ENCODE data around the gene PRKAG2. TPM values are rescaled to one million over a fixed set of nuclear protein-coding genes. Genes with fewer than 3 reads are reported as not detected.
A peak's percentile ranks its signal among the peaks of the same experiment; 100 is the strongest.
"Not testable (repeated sequence)": the region's sequence is repeated elsewhere in the genome, so short reads cannot be mapped to it uniquely, and the experiment has no call there.

Gene PRKAG2
- total RNA-seq, 2 donors from 2014 or later, result 41.3 to 51.8 TPM

DNA sequence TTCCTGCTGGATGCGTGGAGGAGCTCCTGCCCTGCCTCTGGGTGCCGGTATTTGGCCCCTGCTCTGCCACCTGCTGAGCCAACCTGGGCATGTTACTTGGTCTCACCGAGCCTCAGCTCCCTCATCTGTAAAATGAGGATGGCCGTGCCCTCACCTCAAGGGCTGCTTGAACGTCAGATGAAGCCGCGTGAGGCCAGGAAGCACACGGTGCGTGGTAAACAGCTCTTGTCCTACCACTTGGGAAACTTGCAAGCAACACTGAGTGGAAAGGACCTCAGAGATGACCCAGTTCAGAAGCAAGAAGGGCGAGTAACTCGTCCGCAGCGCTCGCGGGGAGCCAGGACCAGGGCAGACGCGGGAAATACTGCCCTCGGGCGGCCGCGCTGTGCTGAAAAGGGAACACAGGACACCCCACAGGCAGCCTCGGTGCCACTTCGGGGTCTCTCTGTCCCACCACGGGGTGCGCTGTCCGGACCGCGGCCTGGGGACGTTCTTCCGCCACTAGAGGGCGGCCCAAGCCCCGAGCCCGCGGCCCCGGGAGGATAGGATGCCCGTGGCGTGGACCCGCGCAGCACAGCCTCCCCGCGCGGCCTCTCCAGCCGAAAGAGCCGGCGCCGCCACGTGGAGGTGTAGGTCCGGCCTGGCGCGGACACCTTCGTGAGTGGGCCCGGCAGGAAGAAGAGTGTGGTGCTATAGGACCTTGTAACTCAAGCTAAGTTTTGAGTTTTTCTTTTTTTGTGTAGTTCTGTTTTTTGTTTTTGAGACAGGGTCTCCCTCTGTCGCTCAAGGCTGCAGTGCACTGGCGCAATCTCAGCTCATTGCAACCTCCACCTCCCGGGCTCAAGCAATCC lies 94.1 kb downstream of the PRKAG2 start:
- peak overlapping the region; percentile 11 for H3K27ac Mint-ChIP-seq
- H3K9me3 ChIP-seq (ENCODE audit: control insufficient read depth, low read length, poor library complexity, severe bottlenecking), result no peaks in the 10 kb centered on the region
- H3K27me3 Mint-ChIP-seq, result no peaks in the 10 kb centered on the region
- H3K4me1 Mint-ChIP-seq, result peaks cover 14% of the 10 kb centered on the region
- H3K36me3 Mint-ChIP-seq (ENCODE audit: low read depth), result peaks cover 11% of the 10 kb centered on the region
- H3K4me3 Mint-ChIP-seq, result peak overlapping the region; percentile 86
- DNase-seq, result peak; percentile 41 to 50 (median 45)
- peak; percentile 88 for ATAC-seq

DNA sequence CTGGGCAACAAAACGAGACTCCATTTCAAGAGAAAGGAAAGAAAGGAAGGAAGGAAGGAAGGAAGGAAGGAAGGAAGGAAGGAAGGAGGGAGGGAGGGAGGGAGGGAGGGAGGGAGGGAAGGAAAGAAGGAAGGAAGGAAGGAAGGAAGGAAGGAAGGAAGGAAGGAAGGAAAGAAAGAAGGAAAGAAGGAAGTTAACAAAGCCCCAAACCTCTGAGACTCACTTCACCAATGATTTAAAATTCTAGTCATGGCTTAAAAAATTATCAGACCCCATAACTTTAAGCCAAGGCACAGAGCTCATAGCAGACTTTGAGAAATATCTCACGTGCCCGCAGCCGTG lies 94.7 kb downstream of the PRKAG2 start:
- not testable (repeated sequence) for H3K27me3 Mint-ChIP-seq; DNase-seq; ATAC-seq; H3K9me3 ChIP-seq (ENCODE audit: control insufficient read depth, low read length, poor library complexity, severe bottlenecking)
- peak overlapping the region; percentile 11 for H3K27ac Mint-ChIP-seq
- H3K4me3 Mint-ChIP-seq, result peak overlapping the region; percentile 86
- H3K36me3 Mint-ChIP-seq (ENCODE audit: low read depth), result peaks cover 11% of the 10 kb centered on the region
- H3K4me1 Mint-ChIP-seq, result peaks cover 14% of the 10 kb centered on the region

DNA sequence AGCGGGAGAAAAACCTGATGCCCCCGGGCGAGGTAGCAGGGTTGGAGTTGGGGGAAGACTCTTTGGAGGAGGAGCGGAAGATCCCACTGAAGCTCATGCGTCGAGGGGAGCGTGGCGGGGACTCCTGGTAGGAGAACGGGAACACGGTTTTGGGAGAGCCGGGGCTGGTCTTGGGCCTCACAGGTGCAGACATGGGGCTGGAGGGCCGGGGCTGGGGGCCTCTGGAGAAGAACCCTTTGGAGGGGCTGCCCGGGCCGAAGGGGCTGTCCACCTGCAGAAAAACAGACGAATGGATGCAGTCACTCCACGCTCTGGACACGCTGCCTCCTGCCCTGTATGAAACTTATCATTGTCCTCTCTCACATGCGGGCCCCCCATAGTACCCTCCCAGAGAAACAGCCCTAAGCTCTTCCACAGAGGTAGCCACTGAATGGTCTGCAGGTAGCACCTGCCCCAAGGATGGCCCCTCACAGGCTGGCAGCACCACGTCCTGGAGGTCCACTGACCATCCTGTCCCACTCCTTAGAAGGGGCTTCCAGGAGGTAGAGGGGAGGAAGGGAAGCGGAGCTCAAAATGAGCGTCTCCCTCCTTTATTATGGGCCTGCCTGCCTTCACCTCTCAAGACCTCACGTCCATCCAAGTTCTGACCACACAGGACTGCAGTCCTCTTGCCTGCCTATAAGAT lies 95.6 kb downstream of the PRKAG2 start:
- Mint-ChIP-seq H3K27me3 (no peaks in the 10 kb centered on the region), H3K27ac (no peak overlapping the region), H3K36me3 (ENCODE audit: low read depth) (peaks cover 11% of the 10 kb centered on the region), H3K4me1 (peaks cover 14% of the 10 kb centered on the region), H3K4me3 (no peak overlapping the region)
- H3K9me3 ChIP-seq (ENCODE audit: control insufficient read depth, low read length, poor library complexity, severe bottlenecking), result no peaks in the 10 kb centered on the region
- DNase-seq, result no peak
- ATAC-seq, result no peak

DNA sequence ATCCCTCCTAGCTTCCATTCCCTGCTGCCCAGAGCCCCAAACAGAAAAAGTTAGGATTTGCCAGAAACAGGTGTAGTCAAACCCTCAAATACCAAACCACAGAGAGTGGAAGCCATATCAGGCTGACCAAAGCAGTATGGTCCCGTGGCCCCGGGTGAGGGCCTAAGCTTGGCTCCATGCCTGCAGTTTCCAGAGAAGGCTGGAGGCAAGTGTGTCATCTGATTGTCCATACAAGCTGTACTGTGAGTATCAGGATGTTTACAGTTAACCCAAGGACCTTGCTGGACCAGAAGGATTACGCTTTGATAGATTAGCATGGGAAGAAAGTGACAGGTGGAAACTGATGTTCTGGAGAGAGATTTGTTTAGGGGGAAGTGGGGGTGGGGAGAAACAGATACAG lies 96.3 kb downstream of the PRKAG2 start:
- Mint-ChIP-seq H3K4me3 (no peak overlapping the region), H3K27me3 (no peaks in the 10 kb centered on the region), H3K27ac (no peak overlapping the region), H3K36me3 (ENCODE audit: low read depth) (peaks cover 11% of the 10 kb centered on the region), H3K4me1 (peaks cover 14% of the 10 kb centered on the region)
- ATAC-seq (no peak), DNase-seq (no peak)
- H3K9me3 ChIP-seq (ENCODE audit: control insufficient read depth, low read length, poor library complexity, severe bottlenecking), result no peaks in the 10 kb centered on the region

DNA sequence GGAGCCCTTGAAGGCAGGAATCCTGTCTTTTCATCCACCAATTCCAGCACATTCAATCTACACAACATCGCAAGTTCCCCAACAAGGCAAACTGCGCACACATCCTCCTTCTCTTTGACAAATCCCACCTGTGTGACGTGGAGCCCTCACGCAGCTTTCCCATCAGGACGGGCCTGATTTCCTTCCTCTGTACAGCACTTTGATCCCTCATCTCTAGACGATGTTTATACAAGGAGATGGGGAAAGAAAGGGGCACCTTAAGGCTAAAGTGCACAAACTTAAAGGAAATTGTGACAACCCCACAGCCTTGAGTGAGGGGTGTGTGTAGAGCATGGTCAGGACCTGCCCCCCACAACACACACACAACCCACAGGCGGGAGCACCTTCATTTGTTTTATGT lies 97.2 kb downstream of the PRKAG2 start:
- peaks cover 11% of the 10 kb centered on the region for H3K36me3 Mint-ChIP-seq (ENCODE audit: low read depth)
- peaks cover 14% of the 10 kb centered on the region for H3K4me1 Mint-ChIP-seq
- DNase-seq, result no peak
- H3K27me3 Mint-ChIP-seq, result no peaks in the 10 kb centered on the region
- no peak overlapping the region for H3K4me3 Mint-ChIP-seq
- no peak for ATAC-seq
- no peaks in the 10 kb centered on the region for H3K9me3 ChIP-seq (ENCODE audit: control insufficient read depth, low read length, poor library complexity, severe bottlenecking)
- H3K27ac Mint-ChIP-seq, result no peak overlapping the region

DNA sequence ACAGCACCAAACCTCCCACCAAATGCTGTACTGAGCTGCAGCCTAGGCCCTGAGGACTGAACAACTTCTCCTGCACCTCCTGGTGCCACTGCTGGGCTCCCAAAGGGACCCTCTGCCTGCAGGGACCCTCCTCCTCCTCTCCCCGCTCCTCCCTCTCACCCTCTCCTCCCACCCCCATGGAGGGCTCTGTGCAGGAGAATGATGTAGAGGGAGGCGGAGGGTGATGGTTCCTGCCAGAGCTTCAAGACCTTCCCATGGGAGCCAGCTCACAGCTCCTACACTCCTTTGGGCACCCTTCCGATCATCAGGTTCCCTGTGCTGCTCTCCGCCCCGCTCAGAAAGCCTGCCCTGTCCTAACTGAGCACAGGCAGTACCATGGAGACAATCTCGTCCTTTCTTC lies 97.7 kb downstream of the PRKAG2 start:
- H3K9me3 ChIP-seq (ENCODE audit: control insufficient read depth, low read length, poor library complexity, severe bottlenecking), result no peaks in the 10 kb centered on the region
- no peak for DNase-seq
- Mint-ChIP-seq H3K27me3 (no peaks in the 10 kb centered on the region), H3K4me3 (no peak overlapping the region), H3K4me1 (peaks cover 14% of the 10 kb centered on the region), H3K36me3 (ENCODE audit: low read depth) (peaks cover 11% of the 10 kb centered on the region), H3K27ac (no peak overlapping the region)
- no peak for ATAC-seq

DNA sequence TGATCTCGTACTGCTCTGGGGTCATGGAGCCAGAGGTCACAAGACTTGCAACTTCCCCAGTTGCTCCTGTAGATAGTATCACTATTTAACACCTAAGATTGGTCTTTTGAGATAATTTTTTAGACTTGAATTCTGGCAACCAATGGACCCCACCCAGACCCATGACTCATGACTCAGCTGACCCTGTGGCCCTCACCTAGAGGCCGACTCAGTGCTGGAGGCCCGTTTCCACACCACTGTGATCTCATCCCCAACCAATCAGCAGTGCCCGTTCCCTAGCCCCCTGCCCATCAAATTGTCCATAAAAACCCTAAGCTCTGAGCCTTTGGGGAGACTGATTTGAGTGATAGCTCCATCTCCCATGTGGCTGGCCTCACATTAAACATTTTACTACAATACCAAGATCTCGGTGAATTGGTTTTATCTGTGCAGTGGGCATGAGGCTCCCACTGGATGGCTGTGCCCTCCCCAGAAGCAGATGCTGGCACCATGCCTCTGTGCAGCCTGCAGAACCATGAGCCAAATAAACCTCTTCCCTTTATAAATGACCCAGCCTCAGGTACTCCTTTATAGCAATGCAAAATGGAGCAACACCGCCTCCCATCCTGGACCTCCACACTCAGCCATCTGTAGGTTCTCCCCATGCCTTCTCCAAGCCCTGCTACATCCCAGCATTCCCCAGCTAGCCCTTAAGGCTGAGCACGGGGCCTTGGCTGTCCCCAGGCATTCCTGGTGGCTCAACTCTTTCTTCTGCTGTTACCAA lies 98.8 kb downstream of the PRKAG2 start:
- Mint-ChIP-seq H3K27ac (peak overlapping the region; percentile 14), H3K27me3 (no peaks in the 10 kb centered on the region), H3K4me3 (no peak overlapping the region), H3K36me3 (ENCODE audit: low read depth) (peaks cover 11% of the 10 kb centered on the region), H3K4me1 (peaks cover 11% of the 10 kb centered on the region)
- ATAC-seq, result no peak
- DNase-seq, result no peak
- no peaks in the 10 kb centered on the region for H3K9me3 ChIP-seq (ENCODE audit: control insufficient read depth, low read length, poor library complexity, severe bottlenecking)

DNA sequence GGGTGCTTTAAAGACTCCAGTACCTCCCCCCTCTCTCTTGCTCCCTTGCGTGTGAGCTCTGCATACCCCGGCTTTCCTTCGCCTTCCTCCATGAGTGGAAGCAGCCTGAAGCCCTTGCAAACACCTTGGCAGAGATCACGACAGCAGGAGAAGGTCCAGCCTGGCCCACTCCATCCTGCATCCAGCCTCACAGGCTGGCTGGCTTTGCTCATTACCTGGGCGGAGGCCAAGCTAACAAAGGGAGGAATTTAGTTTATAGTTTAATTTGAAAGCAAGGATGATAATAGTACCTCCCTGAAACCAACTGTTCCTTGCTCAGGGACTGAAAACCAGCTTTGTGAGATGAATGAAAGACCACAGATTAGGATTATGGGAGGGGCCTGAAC lies 99.4 kb downstream of the PRKAG2 start:
- no peaks in the 10 kb centered on the region for H3K27me3 Mint-ChIP-seq
- H3K27ac Mint-ChIP-seq, result peak overlapping the region; percentile 14
- no peak overlapping the region for H3K4me3 Mint-ChIP-seq
- no peak for DNase-seq
- no peak for ATAC-seq
- peaks cover 9% of the 10 kb centered on the region for H3K4me1 Mint-ChIP-seq
- no peaks in the 10 kb centered on the region for H3K9me3 ChIP-seq (ENCODE audit: control insufficient read depth, low read length, poor library complexity, severe bottlenecking)
- peaks cover 11% of the 10 kb centered on the region for H3K36me3 Mint-ChIP-seq (ENCODE audit: low read depth)

DNA sequence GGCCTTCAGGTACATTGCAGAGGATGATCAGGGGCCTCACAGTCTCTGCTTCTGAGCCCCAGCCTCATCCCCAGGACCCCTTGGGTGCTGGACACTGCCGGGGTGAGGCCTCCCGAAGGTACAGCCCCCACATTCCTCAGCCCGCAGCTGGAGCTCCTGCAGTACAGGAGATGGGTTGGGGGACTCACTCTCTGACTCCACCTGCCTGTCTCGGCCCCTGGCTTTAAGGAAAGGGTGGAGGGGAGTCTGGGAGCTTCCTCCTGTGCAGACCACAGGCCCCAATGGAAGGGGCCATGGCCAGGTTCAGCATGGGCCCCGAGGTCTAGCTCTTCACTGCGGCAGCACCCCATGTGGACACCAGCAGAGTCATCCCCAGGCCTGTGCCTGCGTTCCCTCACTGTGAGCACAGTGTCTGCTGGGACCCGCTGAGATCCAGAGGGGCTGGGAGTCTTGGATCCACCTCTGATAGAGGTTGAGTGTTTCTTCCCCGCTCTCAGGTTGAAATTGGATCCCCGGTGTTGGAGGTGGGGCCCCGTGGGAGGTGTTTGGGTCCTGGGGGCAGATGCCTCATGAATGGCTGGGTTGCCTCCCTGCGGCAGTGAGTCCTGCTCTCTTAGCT lies 99.9 kb downstream of the PRKAG2 start:
- no peaks in the 10 kb centered on the region for H3K9me3 ChIP-seq (ENCODE audit: control insufficient read depth, low read length, poor library complexity, severe bottlenecking)
- DNase-seq (no peak), ATAC-seq (no peak)
- Mint-ChIP-seq H3K4me1 (peaks cover 8% of the 10 kb centered on the region), H3K27ac (peak overlapping the region; percentile 14), H3K4me3 (no peak overlapping the region), H3K36me3 (ENCODE audit: low read depth) (peaks cover 11% of the 10 kb centered on the region), H3K27me3 (no peaks in the 10 kb centered on the region)

DNA sequence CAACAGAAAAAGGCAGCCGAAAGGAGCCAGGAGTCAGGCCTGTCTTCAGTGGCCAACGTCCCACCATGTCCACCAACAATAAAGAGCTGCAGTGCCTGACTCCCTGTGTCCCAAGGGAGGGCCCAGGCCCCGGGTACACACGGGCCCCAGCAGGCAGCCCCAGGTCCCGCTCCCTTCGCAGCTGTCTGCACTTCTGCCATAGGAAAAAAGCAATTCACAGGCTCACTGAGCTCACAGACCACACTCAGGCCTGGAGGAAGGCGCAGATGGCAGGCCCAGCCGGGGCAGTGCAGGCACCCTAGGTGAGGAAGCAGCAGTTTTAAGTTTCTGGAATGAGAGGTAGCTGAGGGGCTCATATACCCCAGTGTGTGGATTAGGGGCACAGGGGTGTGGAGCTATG lies 100.5 kb downstream of the PRKAG2 start:
- Mint-ChIP-seq H3K27me3 (no peaks in the 10 kb centered on the region), H3K4me3 (no peak overlapping the region), H3K36me3 (ENCODE audit: low read depth) (peaks cover 13% of the 10 kb centered on the region), H3K4me1 (peaks cover 10% of the 10 kb centered on the region), H3K27ac (no peak overlapping the region)
- no peak for DNase-seq
- H3K9me3 ChIP-seq (ENCODE audit: control insufficient read depth, low read length, poor library complexity, severe bottlenecking), result no peaks in the 10 kb centered on the region
- ATAC-seq, result no peak

DNA sequence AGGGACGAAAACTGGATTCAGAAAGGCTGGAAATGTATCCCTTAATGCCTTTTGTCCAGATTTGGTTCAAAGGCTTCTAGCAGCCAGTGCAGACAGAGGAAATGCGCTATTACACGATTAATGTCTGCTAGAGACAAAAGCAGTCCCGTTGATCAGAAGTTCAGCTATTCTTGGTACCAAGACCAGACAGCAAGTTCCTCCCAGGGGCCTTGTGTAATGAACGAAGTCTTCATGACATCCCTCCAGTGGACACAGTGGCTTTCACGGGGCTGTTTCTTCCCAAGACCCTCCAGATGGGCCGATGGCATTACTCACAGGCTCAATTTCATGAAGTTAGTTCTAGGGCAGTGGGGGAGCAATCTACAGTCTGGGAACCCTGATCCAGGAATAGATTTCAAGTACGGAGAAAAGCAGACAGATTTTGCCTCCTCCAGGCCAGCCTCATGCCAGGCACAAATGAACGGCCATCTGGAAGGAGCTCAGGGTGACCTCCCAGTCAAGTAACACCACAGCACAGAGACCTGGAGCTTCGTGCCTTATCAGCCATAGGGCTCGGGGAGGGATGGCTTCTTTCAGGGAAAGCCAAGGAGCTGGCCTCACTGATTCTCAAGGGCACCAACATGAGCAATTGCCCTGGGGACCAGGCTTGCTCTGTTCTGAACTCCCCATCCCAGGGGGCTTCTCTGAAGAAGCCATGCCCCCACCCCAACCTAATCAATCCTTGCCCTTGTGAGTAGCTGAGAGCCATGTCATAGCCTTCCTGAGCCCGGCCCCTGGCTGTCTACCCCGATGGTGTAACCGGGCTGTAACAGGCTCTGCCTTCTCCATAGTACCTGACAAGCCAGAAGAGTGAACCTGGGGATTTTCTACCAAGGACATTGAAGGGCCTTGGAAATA lies 101.1 kb downstream of the PRKAG2 start:
- Mint-ChIP-seq H3K27me3 (no peaks in the 10 kb centered on the region), H3K36me3 (ENCODE audit: low read depth) (peaks cover 13% of the 10 kb centered on the region), H3K4me1 (peaks cover 9% of the 10 kb centered on the region), H3K4me3 (no peak overlapping the region), H3K27ac (no peak overlapping the region)
- no peak for ATAC-seq
- no peaks in the 10 kb centered on the region for H3K9me3 ChIP-seq (ENCODE audit: control insufficient read depth, low read length, poor library complexity, severe bottlenecking)
- DNase-seq, result no peak

DNA sequence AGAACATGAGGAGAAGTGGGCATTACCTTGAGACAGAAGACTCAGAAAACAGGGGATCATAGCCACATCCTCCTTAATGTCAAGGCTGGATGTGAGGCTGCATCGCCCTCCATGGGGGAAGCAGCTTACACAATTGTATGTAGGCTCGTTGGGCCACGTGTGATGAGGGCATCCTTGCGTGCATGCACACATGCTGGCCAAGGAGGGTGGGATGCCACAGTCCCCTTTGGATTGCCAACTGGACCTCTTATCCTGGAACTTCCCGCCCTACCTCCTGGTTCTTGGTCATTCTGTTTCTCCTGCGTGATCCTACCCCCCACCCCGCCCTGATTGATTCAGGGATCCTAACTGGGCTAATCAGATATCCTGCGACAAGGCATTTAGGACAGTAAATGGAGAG lies 102.0 kb downstream of the PRKAG2 start:
- no peaks in the 10 kb centered on the region for H3K27me3 Mint-ChIP-seq
- H3K9me3 ChIP-seq (ENCODE audit: control insufficient read depth, low read length, poor library complexity, severe bottlenecking), result no peaks in the 10 kb centered on the region
- no peak overlapping the region for H3K27ac Mint-ChIP-seq
- H3K4me1 Mint-ChIP-seq, result peaks cover 11% of the 10 kb centered on the region
- no peak for DNase-seq
- no peak for ATAC-seq
- H3K36me3 Mint-ChIP-seq (ENCODE audit: low read depth), result peaks cover 13% of the 10 kb centered on the region
- no peak overlapping the region for H3K4me3 Mint-ChIP-seq

Measured in T-helper 17 cell (primary cell).